ENCODE results near the gene LAMA2. TPM values are rescaled to one million over a fixed set of nuclear protein-coding genes. Genes with fewer than 3 reads are reported as not detected.

The LAMA2 gene
- total RNA-seq, 4 donors from 2014 or later: 154 to 331 (median 241) TPM

DNA sequence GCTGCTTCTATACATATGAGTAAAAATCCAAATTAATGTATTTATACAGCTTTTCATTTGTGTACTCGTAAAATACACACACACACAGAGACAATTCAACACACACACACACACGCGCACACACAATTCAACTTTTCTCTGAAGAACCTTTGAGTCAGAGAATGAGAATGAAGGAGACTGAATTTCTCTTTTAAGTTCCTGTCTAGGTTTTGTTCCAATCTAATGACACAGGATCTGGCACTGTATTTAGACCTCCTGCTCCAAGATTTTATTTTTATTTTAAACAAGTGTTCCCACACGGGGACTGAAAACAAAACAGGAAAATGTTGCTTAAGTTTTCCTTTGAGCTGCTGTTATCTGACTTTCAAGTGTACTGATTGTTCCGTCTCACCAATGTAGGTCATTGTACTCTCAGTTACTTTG lies 250.8 kb downstream of the LAMA2 start:
- TF ChIP-seq, protein P1, sequence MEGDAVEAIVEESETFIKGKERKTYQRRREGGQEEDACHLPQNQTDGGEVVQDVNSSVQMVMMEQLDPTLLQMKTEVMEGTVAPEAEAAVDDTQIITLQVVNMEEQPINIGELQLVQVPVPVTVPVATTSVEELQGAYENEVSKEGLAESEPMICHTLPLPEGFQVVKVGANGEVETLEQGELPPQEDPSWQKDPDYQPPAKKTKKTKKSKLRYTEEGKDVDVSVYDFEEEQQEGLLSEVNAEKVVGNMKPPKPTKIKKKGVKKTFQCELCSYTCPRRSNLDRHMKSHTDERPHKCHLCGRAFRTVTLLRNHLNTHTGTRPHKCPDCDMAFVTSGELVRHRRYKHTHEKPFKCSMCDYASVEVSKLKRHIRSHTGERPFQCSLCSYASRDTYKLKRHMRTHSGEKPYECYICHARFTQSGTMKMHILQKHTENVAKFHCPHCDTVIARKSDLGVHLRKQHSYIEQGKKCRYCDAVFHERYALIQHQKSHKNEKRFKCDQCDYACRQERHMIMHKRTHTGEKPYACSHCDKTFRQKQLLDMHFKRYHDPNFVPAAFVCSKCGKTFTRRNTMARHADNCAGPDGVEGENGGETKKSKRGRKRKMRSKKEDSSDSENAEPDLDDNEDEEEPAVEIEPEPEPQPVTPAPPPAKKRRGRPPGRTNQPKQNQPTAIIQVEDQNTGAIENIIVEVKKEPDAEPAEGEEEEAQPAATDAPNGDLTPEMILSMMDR (IDR thresholded peaks at IDR 0.05; ENCODE audit: low read depth): no peak

DNA sequence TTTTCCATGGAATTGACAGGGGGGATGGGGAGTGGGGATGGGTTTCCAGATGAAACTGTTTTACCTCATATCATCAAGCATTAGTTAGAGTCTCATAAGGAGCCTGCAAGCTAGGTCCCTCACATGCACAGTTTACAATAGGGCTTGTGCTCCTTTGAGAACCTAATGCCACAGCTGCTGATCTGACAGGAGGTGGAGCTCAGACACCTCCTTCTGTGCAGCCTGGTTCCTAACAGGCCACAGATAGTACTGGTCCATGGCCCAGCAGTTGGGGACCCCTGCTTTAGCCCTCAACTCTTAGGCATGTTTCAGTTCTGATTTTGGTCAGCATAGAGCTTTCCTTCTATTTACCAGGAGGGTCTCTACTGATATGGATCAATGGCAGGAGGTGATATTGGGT lies 251.6 kb downstream of the LAMA2 start:
- TF ChIP-seq, protein P1 (IDR thresholded peaks at IDR 0.05; ENCODE audit: low read depth): no peak

DNA sequence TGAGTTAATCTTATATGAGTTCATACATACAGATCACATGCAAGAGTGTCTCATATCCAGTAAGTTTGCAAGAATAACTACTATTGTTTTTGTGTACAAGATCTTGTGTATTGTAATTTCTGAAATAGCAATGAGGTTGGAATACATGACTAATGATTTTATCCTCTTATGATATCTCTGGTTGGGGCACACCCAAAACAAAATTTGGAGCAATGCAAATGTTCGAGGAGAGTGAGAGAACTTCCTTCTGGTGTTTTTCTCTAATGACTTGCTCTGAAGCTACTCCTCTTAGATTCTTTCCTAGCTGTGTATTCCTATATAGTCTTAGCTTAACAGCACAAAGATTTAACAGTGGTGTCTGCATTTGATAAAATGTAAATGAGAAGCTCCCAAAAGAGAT lies 252.5 kb downstream of the LAMA2 start:
- TF ChIP-seq, protein P1 (IDR thresholded peaks at IDR 0.05; ENCODE audit: low read depth): no peak

DNA sequence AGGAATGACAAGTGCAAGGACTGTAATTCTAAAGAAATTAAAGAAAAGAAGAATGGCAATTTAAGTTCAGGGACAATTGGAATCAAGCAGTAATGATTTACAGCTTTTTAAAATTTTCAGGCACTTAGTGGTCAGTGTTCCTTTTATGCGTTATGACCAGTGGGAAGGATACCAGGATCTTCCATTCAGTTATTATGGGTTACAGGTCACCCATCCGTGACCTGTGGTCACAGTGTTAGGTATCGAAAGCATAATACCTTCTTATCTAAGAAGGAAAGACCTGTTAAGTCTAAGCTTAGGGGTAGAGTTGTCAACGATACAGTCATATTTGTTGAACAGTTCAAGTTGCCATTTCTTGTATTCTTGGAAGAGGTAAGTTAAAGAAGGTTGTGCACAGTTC lies 253.8 kb downstream of the LAMA2 start:
- TF ChIP-seq, protein P1 (IDR thresholded peaks at IDR 0.05; ENCODE audit: low read depth): no peak

DNA sequence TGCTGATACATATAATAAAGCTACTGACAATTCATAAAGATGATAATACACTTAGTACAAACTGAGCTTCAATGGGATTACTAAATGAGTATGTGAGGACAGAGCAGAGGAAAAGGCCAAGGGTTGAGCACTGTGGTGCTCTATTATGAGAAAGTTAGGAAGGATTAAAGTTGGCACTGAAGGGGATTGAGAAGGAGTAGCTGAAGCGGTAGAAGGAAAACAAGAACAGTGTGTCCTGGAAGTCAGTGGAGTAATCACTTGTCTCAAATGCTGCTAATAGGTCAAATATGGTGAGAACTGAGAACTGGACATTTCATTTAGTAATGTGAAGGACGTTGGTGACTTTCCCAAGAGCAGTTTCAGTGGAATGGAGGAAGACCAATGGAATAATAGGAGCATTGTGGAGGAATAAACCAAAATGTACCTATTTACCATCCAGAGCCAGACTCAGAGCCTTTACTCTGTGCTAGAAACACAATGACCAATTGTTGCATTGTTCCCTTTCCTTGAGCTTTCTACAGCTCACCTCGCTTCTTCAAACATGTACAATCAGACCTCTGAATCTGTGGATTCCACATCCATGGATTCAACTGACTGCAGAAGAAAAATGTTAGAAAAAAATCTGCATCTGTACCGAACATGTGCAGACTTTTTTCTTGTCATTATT lies 255.9 kb downstream of the LAMA2 start:
- TF ChIP-seq, protein P1 (IDR thresholded peaks at IDR 0.05; ENCODE audit: low read depth): no peak

DNA sequence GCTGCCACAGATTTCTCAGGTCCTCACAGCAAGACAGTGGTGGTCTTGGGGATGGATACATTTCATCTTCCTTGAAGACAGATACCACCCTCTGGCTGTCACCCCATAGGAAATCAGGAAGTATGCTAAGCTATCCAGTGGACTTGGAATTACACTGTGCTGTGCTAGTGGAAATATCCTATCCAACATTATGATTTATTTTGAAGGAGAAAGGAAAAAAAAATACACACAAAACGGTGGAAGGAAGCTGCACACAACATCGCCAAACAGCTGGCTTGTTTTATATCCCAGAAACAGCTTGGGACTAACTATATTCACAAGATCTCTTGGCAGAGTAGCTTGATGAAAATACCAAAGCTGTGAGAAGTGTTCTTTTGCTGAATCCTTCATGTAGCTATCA lies 257.6 kb downstream of the LAMA2 start:
- TF ChIP-seq, protein P1 (IDR thresholded peaks at IDR 0.05; ENCODE audit: low read depth): no peak

DNA sequence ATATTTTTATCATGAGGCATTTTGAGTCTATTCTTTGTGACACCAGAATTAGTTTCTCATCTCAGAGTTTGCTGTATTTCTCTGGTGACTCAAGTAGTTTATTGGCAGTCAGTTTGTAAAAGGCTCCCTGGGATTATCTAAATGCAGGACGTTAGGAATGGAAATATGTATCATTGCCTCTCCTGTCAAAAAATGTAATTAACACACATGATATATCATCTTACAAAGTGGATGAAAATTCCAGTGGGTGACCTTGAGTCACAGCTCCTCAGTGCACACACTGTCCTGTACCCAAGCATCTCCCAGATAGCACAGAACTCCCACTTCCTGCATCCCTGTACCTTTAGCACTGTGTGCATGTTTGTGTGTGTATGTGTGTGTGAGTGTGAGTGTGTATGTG lies 258.6 kb downstream of the LAMA2 start:
- TF ChIP-seq, protein P1 (IDR thresholded peaks at IDR 0.05; ENCODE audit: low read depth): no peak

All from subcutaneous adipose tissue (tissue), 4 donors.